Tibial nerve (tissue), 4 donors: ENCODE data around the gene PACSIN2.

Experiments used
- CTCF ChIP-seq, 5 experiments: fragments of 200-600 bp in 3 of 5; fragments of 450-650 bp in 2 of 5; sonication (generic) in 3 of 5; IDR thresholded peaks; one replicate each; pipeline ENCODE4 v1.5.1; 2016 to 2019; ENCODE audit warnings: antibody characterized with exemption in 5 of 5, mild to moderate bottlenecking in 3 of 5, moderate library complexity in 2 of 5
- EP300 ChIP-seq, 2 donors: sonication (generic); formaldehyde crosslinking; IDR thresholded peaks; one replicate each; pipeline ENCODE4 v1.6.1; 2017; ENCODE audit warnings: antibody characterized with exemption in 2 of 2, mild to moderate bottlenecking in 1 of 2
- POLR2A ChIP-seq, 2 donors: fragments of 450-650 bp; IDR thresholded peaks; one replicate each; pipeline ENCODE4 v1.6.1; 2017; ENCODE audit warnings: antibody characterized with exemption in 2 of 2, mild to moderate bottlenecking in 2 of 2, moderate library complexity in 2 of 2

DNA sequence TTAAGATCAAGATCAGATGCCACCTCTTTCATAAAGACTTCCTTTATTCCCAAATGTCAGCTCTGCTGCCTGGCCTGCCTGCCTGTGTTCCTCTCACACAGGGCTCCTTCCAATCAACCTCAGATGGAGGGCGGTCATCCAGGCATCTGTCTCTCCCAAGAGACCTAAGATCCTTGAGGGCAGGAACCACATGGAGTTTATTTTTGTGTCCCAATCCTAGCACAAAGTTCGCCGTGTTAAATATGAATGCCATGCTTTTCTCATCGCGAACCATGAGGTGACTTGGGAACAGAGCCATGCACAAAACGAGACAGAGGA lies 85.2 kb downstream of the PACSIN2 start:
- TF ChIP-seq EP300 (IDR thresholded peaks at IDR 0.05) (no peak), CTCF (IDR thresholded peaks at IDR 0.05) (no peak), POLR2A (IDR thresholded peaks at IDR 0.05) (no peak)
